ENCODE data around the gene AMPD2.
"Not testable (repeated sequence)": the region's sequence is repeated elsewhere in the genome, so short reads cannot be mapped to it uniquely, and the experiment has no call there.

AMPD2 gene

DNA sequence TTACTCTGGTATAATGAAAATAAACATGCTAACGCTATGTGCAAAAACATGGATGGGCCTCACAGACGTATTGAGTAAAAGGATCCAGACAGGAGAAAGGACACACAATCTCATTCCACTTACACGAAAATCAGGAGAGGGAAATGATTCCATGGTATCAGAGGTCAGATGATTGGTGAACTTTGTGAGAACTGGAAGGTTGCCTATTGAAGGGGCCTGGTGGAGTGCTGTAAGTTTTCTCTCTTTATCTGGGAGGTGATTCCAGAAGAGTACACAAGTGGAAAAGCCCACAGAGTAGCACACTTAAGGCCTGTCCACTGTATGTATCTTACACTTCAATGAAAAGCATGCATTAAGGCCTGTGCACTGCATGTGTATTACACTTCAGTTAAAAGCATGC lies 57.8 kb downstream of the AMPD2 start:
- DNase-seq (ENCODE audit: low read depth): no peak
- TF ChIP-seq, protein P1, sequence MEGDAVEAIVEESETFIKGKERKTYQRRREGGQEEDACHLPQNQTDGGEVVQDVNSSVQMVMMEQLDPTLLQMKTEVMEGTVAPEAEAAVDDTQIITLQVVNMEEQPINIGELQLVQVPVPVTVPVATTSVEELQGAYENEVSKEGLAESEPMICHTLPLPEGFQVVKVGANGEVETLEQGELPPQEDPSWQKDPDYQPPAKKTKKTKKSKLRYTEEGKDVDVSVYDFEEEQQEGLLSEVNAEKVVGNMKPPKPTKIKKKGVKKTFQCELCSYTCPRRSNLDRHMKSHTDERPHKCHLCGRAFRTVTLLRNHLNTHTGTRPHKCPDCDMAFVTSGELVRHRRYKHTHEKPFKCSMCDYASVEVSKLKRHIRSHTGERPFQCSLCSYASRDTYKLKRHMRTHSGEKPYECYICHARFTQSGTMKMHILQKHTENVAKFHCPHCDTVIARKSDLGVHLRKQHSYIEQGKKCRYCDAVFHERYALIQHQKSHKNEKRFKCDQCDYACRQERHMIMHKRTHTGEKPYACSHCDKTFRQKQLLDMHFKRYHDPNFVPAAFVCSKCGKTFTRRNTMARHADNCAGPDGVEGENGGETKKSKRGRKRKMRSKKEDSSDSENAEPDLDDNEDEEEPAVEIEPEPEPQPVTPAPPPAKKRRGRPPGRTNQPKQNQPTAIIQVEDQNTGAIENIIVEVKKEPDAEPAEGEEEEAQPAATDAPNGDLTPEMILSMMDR (conservative IDR thresholded peaks at IDR 0.05; ENCODE audit: low read depth, low read length): no peak
- no peak overlapping the region for H3K4me3 ChIP-seq (ENCODE audit: low read length)

DNA sequence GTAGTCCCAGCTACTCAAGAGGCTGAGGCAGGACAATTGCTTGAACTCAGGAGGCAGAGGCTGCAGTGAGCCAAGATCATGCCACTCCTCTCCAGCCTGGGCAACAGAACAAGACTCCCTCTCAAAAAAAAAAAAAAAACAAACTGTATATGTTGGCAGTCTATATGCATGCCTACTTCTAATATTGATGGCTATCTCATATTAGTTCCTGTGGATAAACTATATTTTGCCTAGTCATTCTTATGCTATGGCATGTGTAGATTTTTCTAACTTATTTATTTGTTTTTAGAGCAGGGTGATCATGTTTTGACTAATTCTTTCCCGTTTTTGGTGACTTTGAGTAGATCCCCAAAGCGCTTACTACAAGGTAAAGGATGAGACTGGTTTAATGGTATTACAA lies 59.0 kb downstream of the AMPD2 start:
- not testable (repeated sequence) for DNase-seq (ENCODE audit: low read depth); H3K4me3 ChIP-seq (ENCODE audit: low read length)
